Measurements from ENCODE around the gene CNTN4.
"Not testable (repeated sequence)": the region's sequence is repeated elsewhere in the genome, so short reads cannot be mapped to it uniquely, and the experiment has no call there.

CNTN4 gene

GRCh38 chr3:2820982-2821381, 722.3 kb downstream of the CNTN4 start:
- H3K9ac ChIP-seq (ENCODE audit: low read length); H3K18ac ChIP-seq (ENCODE audit: low read depth in 1 of 2, low read length in 2 of 2); H3K4me2 ChIP-seq (ENCODE audit: low read length, poor library complexity, severe bottlenecking); H3K79me1 ChIP-seq (replicated peaks; ENCODE audit: low read length, poor library complexity, severe bottlenecking); H3K36me3 ChIP-seq (ENCODE audit: control insufficient read depth in 1 of 2, insufficient read depth in 2 of 2, low read depth in 1 of 2, low read length in 2 of 2); H2BK120ac ChIP-seq (ENCODE audit: low read depth, low read length); H3K23ac ChIP-seq (ENCODE audit: low read length in 2 of 2); H3K4me3 ChIP-seq (ENCODE audit: insufficient read depth in 1 of 2, low read depth in 1 of 2, low read length in 2 of 2); H3K4ac ChIP-seq (ENCODE audit: low read depth in 1 of 2, low read length in 2 of 2); DNase-seq; H3K27ac ChIP-seq (ENCODE audit: low read length, poor library complexity, severe bottlenecking); H2AK5ac ChIP-seq (ENCODE audit: low read length, severe bottlenecking); H4K91ac ChIP-seq (ENCODE audit: low read length); H4K8ac ChIP-seq (ENCODE audit: low read length); H2BK5ac ChIP-seq (ENCODE audit: low read depth, low read length, poor library complexity, severe bottlenecking); H3K4me1 ChIP-seq (ENCODE audit: control insufficient read depth, insufficient read depth, low read depth, low read length); H3K14ac ChIP-seq (ENCODE audit: low read length in 2 of 2); H3K9me3 ChIP-seq (ENCODE audit: control insufficient read depth, low read length); H2BK12ac ChIP-seq (ENCODE audit: low read length in 2 of 2); H3K27me3 ChIP-seq (ENCODE audit: control insufficient read depth in 1 of 2, insufficient read depth in 1 of 2, low read length in 2 of 2); H2AFZ ChIP-seq (ENCODE audit: low read depth, low read length); H2BK15ac ChIP-seq (ENCODE audit: low read depth, poor library complexity, severe bottlenecking): not testable (repeated sequence)
- WGBS: 96% methylated on average over 5 of the region's 5 CpGs

DNA sequence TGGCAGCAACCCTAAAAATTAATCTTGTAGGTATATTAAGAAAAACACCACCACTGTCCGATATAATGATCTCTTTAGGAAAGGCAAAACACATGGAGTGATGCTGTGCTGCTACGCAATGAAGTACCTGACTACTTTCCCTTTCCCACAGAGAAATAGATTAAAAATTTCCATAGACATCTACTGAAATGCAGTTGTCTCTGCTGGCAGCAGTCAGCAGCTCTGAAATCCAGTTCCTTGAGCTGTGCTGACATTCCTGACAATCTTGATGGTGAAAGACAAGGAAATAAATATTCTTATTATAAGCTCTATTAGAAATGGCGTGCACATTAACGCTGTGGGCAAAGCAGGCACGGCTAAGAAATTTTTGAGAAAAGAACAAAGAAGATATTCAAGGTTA, 723.9 kb downstream of the CNTN4 start:
- Histone ChIP-seq H3K23ac (ENCODE audit: low read length in 2 of 2) (no peak overlapping the region), H2AK5ac (ENCODE audit: low read length, severe bottlenecking) (no peak overlapping the region), H3K4me1 (ENCODE audit: control insufficient read depth, insufficient read depth, low read depth, low read length) (no peaks in the 10 kb centered on the region), H3K36me3 (ENCODE audit: control insufficient read depth in 1 of 2, insufficient read depth in 2 of 2, low read depth in 1 of 2, low read length in 2 of 2) (no peaks in the 10 kb centered on the region), H3K9ac (ENCODE audit: low read length) (no peak overlapping the region), H2BK15ac (ENCODE audit: low read depth, poor library complexity, severe bottlenecking) (no peak overlapping the region), H3K79me1 (replicated peaks; ENCODE audit: low read length, poor library complexity, severe bottlenecking) (no peaks in the 10 kb centered on the region), H3K14ac (ENCODE audit: low read length in 2 of 2) (no peak overlapping the region), H2BK5ac (ENCODE audit: low read depth, low read length, poor library complexity, severe bottlenecking) (no peak overlapping the region), H3K27me3 (ENCODE audit: control insufficient read depth in 1 of 2, insufficient read depth in 1 of 2, low read length in 2 of 2) (no peaks in the 10 kb centered on the region), H3K18ac (ENCODE audit: low read depth in 1 of 2, low read length in 2 of 2) (no peak overlapping the region), H2BK12ac (ENCODE audit: low read length in 2 of 2) (no peak overlapping the region), H3K4me3 (ENCODE audit: insufficient read depth in 1 of 2, low read depth in 1 of 2, low read length in 2 of 2) (no peak overlapping the region), H2AFZ (ENCODE audit: low read depth, low read length) (no peak overlapping the region), H2BK120ac (ENCODE audit: low read depth, low read length) (no peak overlapping the region), H3K9me3 (ENCODE audit: control insufficient read depth, low read length) (no peaks in the 10 kb centered on the region), H3K4ac (ENCODE audit: low read depth in 1 of 2, low read length in 2 of 2) (no peak overlapping the region), H4K91ac (ENCODE audit: low read length) (no peak overlapping the region), H4K8ac (ENCODE audit: low read length) (no peak overlapping the region), H3K27ac (ENCODE audit: low read length, poor library complexity, severe bottlenecking) (no peak overlapping the region), H3K4me2 (ENCODE audit: low read length, poor library complexity, severe bottlenecking) (no peak overlapping the region)
- no peak for DNase-seq
- WGBS: 98% methylated on average over 5 of the region's 5 CpGs

- Histone ChIP-seq H3K23ac (ENCODE audit: low read length in 2 of 2) (no peak overlapping the region), H2BK5ac (ENCODE audit: low read depth, low read length, poor library complexity, severe bottlenecking) (no peak overlapping the region), H4K8ac (ENCODE audit: low read length) (no peak overlapping the region), H2BK15ac (ENCODE audit: low read depth, poor library complexity, severe bottlenecking) (no peak overlapping the region), H2BK12ac (ENCODE audit: low read length in 2 of 2) (no peak overlapping the region), H3K4ac (ENCODE audit: low read depth in 1 of 2, low read length in 2 of 2) (no peak overlapping the region), H3K9ac (ENCODE audit: low read length) (no peak overlapping the region), H4K91ac (ENCODE audit: low read length) (no peak overlapping the region), H3K9me3 (ENCODE audit: control insufficient read depth, low read length) (no peaks in the 10 kb centered on the region), H3K36me3 (ENCODE audit: control insufficient read depth in 1 of 2, insufficient read depth in 2 of 2, low read depth in 1 of 2, low read length in 2 of 2) (no peaks in the 10 kb centered on the region), H3K4me2 (ENCODE audit: low read length, poor library complexity, severe bottlenecking) (no peak overlapping the region), H3K27me3 (ENCODE audit: control insufficient read depth in 1 of 2, insufficient read depth in 1 of 2, low read length in 2 of 2) (no peaks in the 10 kb centered on the region), H3K79me1 (replicated peaks; ENCODE audit: low read length, poor library complexity, severe bottlenecking) (no peaks in the 10 kb centered on the region), H3K4me1 (ENCODE audit: control insufficient read depth, insufficient read depth, low read depth, low read length) (no peaks in the 10 kb centered on the region), H3K14ac (ENCODE audit: low read length in 2 of 2) (no peak overlapping the region), H2AFZ (ENCODE audit: low read depth, low read length) (no peak overlapping the region), H3K27ac (ENCODE audit: low read length, poor library complexity, severe bottlenecking) (no peak overlapping the region), H2AK5ac (ENCODE audit: low read length, severe bottlenecking) (no peak overlapping the region), H3K4me3 (ENCODE audit: insufficient read depth in 1 of 2, low read depth in 1 of 2, low read length in 2 of 2) (no peak overlapping the region), H2BK120ac (ENCODE audit: low read depth, low read length) (no peak overlapping the region), H3K18ac (ENCODE audit: low read depth in 1 of 2, low read length in 2 of 2) (no peak overlapping the region)
- WGBS: 17% methylated on average over 5 of the region's 5 CpGs
- peak; percentile 52 for DNase-seq
Observed at GRCh38 chr3:2823031-2823430, 724.4 kb downstream of the CNTN4 start.

DNA sequence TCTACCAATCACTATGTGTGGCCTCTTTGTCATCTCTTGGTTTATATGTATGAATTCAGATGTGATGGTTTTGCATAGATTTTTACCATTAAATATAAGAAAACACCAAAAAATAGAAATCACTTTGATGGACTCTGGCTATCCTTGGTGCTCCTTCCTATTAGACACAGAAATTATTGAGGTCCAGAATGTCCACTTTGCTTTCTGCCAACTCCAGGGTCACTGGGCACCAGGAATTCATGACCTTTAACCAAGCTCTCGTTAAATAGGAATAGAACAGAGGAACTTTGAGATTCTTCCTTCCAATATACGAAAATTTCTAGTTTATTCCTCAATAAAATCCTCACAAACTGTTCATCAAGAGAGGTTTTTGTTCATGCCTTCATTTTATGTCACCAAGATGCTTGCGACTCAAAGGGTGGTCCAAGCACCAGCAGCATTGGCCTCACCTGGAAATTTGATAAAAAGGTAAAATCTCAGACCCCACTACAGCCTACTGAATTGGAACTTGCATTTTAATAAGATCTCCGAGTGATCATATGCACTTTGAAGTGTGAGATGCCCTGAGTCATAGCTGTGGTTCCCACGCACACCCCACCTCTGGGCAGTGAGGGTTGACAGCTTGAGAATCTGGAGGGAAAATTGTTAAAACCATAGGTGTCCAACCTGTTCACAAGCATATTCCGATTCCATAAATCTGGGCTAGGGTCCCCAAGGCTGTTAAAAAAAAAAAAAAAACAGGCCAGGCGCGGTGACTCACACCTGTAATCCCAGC, 725.0 kb downstream of the CNTN4 start:
- H3K4me1 ChIP-seq (ENCODE audit: control insufficient read depth, insufficient read depth, low read depth, low read length): no peaks in the 10 kb centered on the region
- no peaks in the 10 kb centered on the region for H3K27me3 ChIP-seq (ENCODE audit: control insufficient read depth in 1 of 2, insufficient read depth in 1 of 2, low read length in 2 of 2)
- H3K4ac ChIP-seq (ENCODE audit: low read depth in 1 of 2, low read length in 2 of 2): no peak overlapping the region
- H3K27ac ChIP-seq (ENCODE audit: low read length, poor library complexity, severe bottlenecking): no peak overlapping the region
- H3K18ac ChIP-seq (ENCODE audit: low read depth in 1 of 2, low read length in 2 of 2): no peak overlapping the region
- H3K14ac ChIP-seq (ENCODE audit: low read length in 2 of 2): no peak overlapping the region
- H3K79me1 ChIP-seq (replicated peaks; ENCODE audit: low read length, poor library complexity, severe bottlenecking): no peaks in the 10 kb centered on the region
- no peak overlapping the region for H4K8ac ChIP-seq (ENCODE audit: low read length)
- DNase-seq: no peak
- no peak overlapping the region for H3K4me2 ChIP-seq (ENCODE audit: low read length, poor library complexity, severe bottlenecking)
- H2BK12ac ChIP-seq (ENCODE audit: low read length in 2 of 2): no peak overlapping the region
- no peak overlapping the region for H2AK5ac ChIP-seq (ENCODE audit: low read length, severe bottlenecking)
- no peak overlapping the region for H2BK120ac ChIP-seq (ENCODE audit: low read depth, low read length)
- H3K23ac ChIP-seq (ENCODE audit: low read length in 2 of 2): no peak overlapping the region
- H2BK15ac ChIP-seq (ENCODE audit: low read depth, poor library complexity, severe bottlenecking): no peak overlapping the region
- WGBS: 88% methylated on average over 8 of the region's 8 CpGs
- no peak overlapping the region for H3K4me3 ChIP-seq (ENCODE audit: insufficient read depth in 1 of 2, low read depth in 1 of 2, low read length in 2 of 2)
- no peaks in the 10 kb centered on the region for H3K9me3 ChIP-seq (ENCODE audit: control insufficient read depth, low read length)
- H3K9ac ChIP-seq (ENCODE audit: low read length): no peak overlapping the region
- no peak overlapping the region for H2AFZ ChIP-seq (ENCODE audit: low read depth, low read length)
- H2BK5ac ChIP-seq (ENCODE audit: low read depth, low read length, poor library complexity, severe bottlenecking): no peak overlapping the region
- no peaks in the 10 kb centered on the region for H3K36me3 ChIP-seq (ENCODE audit: control insufficient read depth in 1 of 2, insufficient read depth in 2 of 2, low read depth in 1 of 2, low read length in 2 of 2)
- no peak overlapping the region for H4K91ac ChIP-seq (ENCODE audit: low read length)
